ENCODE results near the gene MXRA7. TPM values are rescaled to one million over a fixed set of nuclear protein-coding genes. Genes with fewer than 3 reads are reported as not detected.

MXRA7 gene
- total and polyA plus RNA-seq, 2 experiments from 2014 or later = 101 to 164 TPM

- Histone ChIP-seq H3K4me3 (peak overlapping the region; percentile 60), H3K9me3 (ENCODE audit: low read depth) (no peaks in the 10 kb centered on the region), H3K27ac (peak overlapping the region; percentile 87), H3K36me3 (peaks cover 2% of the 10 kb centered on the region), H3K4me1 (ENCODE audit: low read depth) (peaks cover 40% of the 10 kb centered on the region), H3K27me3 (no peaks in the 10 kb centered on the region)
- TF ChIP-seq, protein P1, sequence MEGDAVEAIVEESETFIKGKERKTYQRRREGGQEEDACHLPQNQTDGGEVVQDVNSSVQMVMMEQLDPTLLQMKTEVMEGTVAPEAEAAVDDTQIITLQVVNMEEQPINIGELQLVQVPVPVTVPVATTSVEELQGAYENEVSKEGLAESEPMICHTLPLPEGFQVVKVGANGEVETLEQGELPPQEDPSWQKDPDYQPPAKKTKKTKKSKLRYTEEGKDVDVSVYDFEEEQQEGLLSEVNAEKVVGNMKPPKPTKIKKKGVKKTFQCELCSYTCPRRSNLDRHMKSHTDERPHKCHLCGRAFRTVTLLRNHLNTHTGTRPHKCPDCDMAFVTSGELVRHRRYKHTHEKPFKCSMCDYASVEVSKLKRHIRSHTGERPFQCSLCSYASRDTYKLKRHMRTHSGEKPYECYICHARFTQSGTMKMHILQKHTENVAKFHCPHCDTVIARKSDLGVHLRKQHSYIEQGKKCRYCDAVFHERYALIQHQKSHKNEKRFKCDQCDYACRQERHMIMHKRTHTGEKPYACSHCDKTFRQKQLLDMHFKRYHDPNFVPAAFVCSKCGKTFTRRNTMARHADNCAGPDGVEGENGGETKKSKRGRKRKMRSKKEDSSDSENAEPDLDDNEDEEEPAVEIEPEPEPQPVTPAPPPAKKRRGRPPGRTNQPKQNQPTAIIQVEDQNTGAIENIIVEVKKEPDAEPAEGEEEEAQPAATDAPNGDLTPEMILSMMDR (IDR thresholded peaks at IDR 0.05; ENCODE audit: low read depth, low read length) = no peak
- DNase-seq (ENCODE audit: low read depth in 1 of 2, low spot score in 1 of 2) = peak; percentile 82 to 97
Measured at GRCh38 chr17:76709077-76709950, 1.5 kb downstream of the MXRA7 start.

DNA sequence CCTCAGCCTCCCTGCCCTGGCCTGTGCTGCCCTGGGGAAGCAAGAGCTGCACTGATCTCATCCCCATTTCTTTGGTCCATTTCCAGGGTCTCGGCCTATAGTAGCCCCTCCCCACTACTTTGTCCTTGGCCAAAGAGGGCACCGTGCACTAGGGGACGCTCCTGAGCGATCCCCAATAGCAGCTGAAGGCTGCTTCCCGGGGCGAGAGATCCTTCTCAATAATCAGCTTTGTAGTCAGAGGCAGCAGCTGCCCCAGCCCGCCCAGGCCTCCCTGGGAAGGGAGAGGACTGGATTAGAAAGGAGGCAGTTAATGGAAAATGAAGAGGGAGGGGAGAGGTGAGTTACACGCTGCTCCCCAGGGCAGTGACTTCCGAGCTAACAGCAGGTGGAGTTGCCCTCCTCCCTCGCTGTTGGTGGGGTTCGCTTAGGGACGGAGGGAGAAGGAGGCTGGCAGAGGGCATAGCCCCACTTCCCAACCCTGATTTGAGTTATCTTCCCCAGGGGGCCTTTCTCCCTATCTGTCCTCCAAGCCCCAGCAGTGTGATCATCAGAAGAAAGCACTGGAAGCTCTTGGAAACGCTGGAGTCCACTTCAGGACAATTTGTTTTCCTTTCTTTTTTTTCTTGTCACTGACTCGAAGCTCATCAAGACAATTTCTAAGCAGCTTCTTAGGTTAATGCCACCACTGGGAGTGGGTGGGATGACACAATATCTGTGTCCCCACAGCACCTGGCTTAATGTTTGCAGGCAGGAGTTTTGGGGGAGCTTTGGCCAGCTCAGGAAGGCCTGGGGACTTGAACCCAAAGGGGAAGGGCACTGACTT lies 2.6 kb downstream of the MXRA7 start:
- H3K4me1 ChIP-seq (ENCODE audit: low read depth) = peaks cover 30% of the 10 kb centered on the region
- TF ChIP-seq, protein P1 (IDR thresholded peaks at IDR 0.05; ENCODE audit: low read depth, low read length) = peak; percentile 52
- H3K9me3 ChIP-seq (ENCODE audit: low read depth) = no peaks in the 10 kb centered on the region
- H3K27ac ChIP-seq = peak overlapping the region; percentile 87
- peak; percentile 35 to 69 for DNase-seq (ENCODE audit: low read depth in 1 of 2, low spot score in 1 of 2)
- H3K4me3 ChIP-seq = peak overlapping the region; percentile 0
- H3K36me3 ChIP-seq = peaks cover 2% of the 10 kb centered on the region
- no peaks in the 10 kb centered on the region for H3K27me3 ChIP-seq

DNA sequence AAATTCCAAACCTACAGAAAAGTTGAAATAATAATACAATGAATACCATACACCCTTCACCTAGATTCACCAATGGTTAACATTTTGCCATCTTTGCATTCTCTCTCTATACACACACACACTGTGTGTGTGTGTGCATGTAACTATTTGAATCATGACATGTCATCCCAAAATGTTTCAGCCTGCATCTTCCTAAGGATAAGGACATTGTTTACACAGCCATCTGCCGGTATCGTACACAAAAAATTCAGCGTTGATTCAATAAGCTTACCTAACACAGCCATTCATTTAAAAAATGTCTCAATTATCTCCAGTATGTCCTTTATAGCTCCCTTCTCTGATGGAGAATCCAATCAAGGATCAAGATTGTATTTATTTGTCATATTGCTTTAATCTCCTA lies 3.9 kb downstream of the MXRA7 start:
- H3K27me3 ChIP-seq = no peaks in the 10 kb centered on the region
- H3K9me3 ChIP-seq (ENCODE audit: low read depth) = no peaks in the 10 kb centered on the region
- DNase-seq (ENCODE audit: low read depth in 1 of 2, low spot score in 1 of 2) = no peak
- H3K27ac ChIP-seq = no peak overlapping the region
- no peaks in the 10 kb centered on the region for H3K36me3 ChIP-seq
- no peak overlapping the region for H3K4me3 ChIP-seq
- TF ChIP-seq, protein P1 (IDR thresholded peaks at IDR 0.05; ENCODE audit: low read depth, low read length) = no peak
- H3K4me1 ChIP-seq (ENCODE audit: low read depth) = peaks cover 32% of the 10 kb centered on the region

DNA sequence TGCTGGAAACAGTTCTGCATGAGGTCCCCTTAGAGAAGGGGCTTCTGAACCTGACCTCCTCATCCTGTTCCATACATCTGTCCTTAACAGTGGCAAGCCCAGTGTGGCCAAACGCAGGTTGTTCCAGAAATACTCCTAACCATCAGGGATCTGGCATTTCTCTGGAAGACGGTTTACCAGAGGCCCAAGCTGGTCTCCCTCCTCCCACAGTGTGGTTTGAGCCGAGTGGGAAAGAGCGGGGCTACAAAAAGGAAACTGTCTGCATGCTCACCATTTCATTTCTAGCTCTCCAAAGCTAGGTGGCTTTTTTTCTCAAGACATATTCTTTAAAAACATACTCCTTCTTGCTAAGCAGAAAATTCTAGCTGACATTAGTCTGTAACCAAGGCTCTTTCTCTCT lies 6.0 kb downstream of the MXRA7 start:
- DNase-seq (ENCODE audit: low read depth in 1 of 2, low spot score in 1 of 2) = no peak
- Histone ChIP-seq H3K27me3 (no peaks in the 10 kb centered on the region), H3K4me3 (no peak overlapping the region), H3K27ac (no peak overlapping the region), H3K9me3 (ENCODE audit: low read depth) (no peaks in the 10 kb centered on the region), H3K4me1 (ENCODE audit: low read depth) (peaks cover 49% of the 10 kb centered on the region), H3K36me3 (no peaks in the 10 kb centered on the region)
- TF ChIP-seq, protein P1 (IDR thresholded peaks at IDR 0.05; ENCODE audit: low read depth, low read length) = no peak

GRCh38 chr17:76702941-76703637 lies 7.7 kb downstream of the MXRA7 start:
- DNase-seq (ENCODE audit: low read depth in 1 of 2, low spot score in 1 of 2) = no peak
- Histone ChIP-seq H3K4me3 (no peak overlapping the region), H3K27ac (peak overlapping the region; percentile 43), H3K4me1 (ENCODE audit: low read depth) (peaks cover 42% of the 10 kb centered on the region), H3K27me3 (no peaks in the 10 kb centered on the region), H3K36me3 (no peaks in the 10 kb centered on the region), H3K9me3 (ENCODE audit: low read depth) (no peaks in the 10 kb centered on the region)
- TF ChIP-seq, protein P1 (IDR thresholded peaks at IDR 0.05; ENCODE audit: low read depth, low read length) = no peak
